ENCODE measurements around the gene CALM1.

CALM1 gene

DNA sequence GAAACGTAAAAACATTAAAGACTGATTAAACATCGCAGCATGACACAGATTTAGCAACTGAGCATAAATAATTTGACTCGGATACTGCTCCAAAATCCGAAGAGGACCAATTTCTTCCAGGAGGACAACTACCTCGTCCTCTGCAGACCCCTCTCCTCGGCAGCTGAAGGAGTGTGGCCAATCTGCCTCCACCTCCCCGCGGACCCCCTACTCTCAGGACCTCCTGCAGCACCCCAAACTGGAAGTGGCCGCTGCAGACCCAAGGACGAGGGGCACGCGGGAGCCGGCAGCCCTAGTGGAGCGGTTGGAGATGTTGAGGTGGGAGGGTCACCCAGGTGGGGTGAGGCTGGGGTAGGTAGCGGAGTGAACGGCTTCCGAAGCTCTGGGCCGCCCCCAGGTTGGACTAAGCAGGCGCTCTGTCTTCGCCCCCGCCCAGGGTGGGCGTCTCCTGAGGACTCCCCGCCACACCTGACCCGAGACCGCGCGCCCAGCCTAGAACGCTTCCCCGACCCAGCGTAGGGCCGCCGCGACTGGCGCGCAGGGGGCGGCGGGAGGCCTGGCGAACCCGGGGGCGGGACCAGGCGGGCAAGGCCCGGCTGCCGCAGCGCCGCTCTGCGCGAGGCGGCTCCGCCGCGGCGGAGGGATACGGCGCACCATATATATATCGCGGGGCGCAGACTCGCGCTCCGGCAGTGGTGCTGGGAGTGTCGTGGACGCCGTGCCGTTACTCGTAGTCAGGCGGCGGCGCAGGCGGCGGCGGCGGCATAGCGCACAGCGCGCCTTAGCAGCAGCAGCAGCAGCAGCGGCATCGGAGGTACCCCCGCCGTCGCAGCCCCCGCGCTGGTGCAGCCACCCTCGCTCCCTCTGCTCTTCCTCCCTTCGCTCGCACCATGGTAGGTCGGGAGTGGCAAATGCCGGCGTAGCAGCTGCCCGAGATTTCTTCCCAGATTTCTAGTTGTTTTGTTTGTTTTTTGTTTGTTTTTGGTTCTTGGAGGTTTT is at the start of gene CALM1:
Gene CALM1 (plus strand): TSS at position 689 of the 999 bp plus-strand sequence. CDS start 202 bp downstream, at position 891.
- peak; percentile 97 for DNase-seq

DNA sequence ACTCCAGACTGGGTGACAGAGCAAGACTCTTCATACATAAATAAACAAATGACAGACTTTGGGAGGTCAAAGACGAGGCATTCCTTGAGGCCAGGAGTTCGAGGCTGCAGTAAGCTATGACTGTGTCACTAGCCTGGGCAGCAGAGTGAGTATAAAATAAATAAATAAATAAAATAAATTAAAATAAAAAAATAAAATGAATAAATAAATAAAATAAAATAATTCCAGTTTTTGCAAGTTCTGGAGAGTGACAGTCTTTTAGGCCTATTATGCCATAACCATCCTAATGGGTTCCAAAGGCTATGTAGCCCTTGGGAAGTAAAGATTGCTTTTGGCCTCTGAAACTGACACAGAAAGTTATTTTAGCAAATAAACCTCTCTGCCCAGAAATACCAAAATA is 48.6 kb upstream of the CALM1 start:
- DNase-seq: no peak

DNA sequence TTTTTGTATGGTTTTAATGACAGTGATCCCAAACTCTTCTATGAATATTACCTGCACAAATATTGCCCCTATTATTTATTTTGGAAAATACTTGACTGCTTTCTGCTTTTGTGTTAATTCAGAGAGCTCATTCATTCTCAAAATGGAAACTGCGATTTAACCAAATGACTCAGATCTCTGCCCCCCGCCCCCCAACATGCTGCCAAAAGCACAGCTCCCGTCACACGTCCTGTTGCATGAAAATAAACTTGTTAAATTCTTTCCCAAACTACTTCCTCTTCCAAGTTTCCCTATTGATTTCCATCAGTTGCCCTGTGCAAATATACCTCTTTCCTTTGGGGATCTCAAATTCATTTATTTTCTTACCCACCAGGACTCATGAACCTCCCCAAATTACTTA is 47.1 kb upstream of the CALM1 start:
- DNase-seq: no peak

DNA sequence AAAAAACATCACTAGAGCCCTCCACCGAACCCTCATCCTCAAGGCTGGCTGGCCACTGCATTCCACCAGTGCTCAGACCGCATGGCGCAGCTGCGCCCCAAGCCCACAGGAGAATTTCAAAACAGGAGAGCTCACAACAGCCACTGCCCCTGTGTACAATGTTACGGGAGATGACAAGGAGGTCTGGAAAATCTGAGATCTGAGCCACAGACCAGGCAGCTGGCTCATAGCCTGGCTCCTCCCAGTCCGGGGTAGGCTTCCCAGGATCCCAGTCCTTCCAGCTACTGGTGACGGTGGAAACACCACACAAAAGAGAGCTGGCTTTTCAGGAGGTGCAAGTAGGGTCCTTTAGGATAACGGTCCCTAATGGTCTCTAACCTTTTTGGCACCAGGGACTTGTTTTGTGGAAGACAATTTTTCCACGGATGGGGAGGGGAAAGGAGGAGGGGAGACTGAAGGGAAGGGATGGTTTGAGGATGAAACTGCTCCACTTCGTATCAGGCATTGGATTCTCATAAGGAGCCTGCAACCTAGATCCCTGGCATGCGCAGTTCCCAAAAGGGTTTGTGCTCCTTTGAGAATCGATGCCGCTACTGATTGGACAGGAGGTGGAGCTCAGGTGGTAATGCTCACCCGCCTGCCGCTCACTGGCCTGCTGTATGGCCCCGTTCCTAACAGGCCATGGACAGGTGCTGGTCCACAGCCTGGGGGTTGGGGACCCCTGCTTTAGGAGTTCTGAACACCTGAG is 42.1 kb upstream of the CALM1 start:
- DNase-seq: no peak

DNA sequence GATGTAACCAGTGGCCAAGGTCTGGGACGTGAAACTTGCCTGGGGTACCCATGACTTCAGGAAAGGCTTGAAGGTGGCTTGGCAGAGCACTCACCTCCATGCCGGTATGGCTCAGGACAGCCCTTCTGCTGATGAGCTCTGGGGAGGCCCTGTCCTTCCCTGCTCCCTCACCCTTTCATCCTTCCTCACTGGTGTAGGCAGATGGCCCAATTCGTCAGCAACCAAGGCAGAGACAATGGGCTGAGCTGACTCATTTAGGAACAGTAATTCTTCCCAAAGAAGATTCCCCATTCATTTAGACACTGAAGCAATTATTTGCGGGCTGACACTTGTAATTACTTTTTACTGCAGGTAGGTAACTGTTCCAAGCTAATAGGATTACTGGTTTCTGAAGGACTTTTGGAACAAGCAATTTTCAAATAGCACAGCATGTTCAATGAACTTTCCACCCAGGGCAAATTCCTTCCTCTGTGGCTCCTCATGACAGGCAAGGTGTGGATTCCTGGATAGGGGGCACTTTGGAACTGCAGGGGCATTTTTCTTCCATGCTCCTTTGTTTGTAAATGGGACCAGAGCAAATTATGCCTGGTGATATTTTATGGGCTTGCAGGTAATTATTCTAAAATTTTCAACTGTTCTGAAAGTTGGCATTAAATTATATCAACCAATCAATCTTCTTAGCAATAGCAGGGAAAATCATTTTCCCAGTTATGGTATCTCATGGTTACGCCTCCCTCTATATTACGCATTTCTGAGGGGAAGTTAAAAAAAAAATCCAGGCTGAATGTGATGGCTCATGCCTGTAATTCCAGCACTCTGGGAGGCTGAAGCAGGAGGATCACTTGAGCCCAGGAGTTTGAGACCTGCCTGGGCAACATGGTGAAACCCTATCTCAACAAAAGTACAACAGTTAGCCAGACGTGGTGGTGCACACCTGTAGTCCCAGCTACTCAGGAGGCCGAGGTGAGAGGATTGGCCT is 41.0 kb upstream of the CALM1 start:
- no peak for DNase-seq

DNA sequence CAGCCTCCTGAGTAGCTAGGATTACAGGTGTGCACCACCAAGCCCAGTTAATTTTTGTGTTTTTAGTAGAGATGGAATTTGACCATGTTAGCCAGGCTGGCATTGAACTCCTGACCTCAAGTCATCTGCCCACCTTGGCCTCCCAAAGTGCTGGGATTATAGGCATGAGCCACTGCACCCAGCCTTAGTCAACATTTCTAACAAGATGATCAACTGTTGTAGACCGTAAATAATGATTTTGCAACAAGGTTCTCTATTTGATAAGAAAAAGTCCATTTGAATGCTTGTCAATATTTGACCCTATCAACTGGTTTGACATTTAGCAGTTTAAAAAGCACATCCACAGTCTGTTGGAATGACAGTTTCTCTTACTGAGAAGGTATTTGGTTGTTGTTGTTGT is 39.9 kb upstream of the CALM1 start:
- no peak for DNase-seq

DNA sequence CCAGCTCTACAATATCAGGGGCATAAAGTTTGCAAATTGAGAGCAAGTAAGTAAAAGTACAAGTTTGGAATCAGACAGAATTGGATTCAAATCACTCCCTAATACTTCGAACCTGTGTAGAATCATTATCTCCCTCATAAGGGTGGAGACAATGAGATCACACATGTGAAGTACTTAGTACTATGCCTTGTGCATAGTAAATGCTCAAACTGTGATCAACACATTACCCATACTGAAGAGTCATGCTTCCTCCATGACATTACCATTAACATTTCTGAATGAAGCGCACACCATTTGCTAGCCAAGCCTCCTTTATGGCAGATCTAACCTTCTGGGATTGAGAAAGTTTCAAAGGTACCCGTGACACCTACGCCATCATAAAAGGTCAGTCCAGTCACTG is 38.5 kb upstream of the CALM1 start:
- no peak for DNase-seq

DNA sequence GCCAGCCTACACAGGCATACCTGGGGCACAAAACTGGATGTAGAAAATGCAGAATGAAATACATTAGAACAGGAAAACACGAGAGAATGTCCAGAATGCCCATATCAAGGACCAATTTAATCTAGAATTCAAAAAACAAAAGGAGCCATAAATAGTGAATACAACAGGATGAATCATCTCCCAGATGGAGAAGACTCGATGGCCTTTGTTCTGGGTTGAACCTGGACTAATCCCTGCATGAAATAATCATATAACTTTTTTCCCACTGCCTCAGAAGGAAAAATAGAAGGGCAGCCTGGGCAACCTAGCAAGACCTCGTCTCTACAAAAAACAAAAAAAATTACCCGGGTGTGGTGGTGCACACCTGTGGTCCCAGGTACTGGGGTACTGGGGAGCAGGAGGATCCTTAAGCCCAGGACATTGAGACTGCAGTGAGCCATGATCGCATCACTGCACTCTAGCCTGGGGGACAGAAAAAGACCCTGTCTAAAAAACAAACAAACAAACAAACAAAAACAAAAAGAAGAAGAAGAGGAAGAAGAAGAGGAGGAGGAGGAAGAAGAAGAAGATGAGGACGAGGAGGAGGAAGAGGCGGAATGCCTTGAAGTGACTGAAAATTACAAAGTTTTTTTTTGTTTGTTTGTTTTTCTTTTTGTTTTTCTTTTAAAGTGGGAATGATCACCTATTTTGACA is 34.8 kb upstream of the CALM1 start:
- no peak for DNase-seq

DNA sequence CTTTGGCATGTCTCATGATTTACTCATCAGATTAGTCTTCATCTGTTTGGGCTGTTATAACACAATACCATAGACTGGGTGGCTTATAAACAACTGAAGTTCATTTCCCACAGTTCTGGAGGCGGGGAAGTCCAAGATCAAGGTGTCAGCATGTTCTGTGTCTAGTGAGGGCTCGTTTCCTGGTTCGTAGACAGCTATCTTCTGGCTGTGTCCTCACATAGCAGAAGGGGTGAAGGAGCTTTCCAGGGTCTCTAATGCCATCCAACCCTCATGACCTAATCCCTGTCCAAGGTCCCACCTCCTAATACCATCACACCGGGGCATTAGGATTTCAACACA is 34.3 kb upstream of the CALM1 start:
- no peak for DNase-seq

DNA sequence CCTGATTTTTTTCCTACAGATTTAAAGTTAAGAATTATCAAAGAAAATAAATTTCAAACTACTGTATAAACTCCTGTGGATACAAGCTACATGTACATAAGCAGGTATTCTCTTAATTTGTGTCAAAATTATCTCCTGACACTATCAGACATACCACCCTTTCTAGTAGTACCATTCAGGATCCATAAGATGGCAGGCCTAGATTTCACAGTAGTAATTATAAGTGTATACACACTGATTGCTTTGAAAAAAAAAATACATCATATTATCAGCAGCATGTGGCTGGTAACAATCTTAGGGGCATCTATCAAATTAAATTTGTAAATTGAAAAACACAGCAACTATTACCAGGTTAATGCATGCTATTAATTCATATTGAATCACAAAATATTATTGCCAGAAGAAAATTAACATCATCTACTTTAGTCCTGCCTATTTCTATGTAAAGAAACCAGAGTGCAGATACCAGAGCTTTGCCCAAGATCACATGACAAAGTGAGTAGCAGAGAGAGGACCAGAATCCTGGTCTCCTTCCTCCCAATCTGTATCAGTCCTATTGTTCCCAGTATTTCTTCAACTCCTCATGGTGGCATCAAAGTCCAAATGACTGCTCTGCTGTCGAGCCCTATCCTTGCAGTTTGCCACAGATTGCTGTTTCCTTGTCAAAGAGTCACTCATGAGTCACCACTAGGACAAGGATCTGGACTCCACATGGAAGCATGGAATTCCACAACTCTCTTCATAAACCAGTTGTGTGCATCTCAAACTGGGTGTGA is 27.7 kb upstream of the CALM1 start:
- no peak for DNase-seq

DNA sequence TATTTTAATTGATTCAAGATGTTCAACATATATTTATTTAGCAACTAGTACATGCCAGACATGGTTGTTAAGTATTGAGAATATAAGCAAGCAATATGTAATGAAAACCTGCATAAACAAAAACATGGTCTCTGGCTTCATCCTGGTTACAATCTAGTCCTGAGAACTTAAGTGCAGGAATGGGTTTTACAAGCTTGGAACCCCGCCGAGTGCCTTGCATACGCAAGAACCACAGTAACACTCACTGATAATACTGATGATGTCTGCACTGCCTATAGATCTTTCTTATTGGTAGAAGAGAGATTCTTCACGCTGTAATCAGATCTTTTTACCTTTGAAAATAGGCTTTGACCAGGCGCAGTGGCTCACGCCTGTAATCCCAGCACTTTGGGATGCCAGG is 22.9 kb upstream of the CALM1 start:
- no peak for DNase-seq

DNA sequence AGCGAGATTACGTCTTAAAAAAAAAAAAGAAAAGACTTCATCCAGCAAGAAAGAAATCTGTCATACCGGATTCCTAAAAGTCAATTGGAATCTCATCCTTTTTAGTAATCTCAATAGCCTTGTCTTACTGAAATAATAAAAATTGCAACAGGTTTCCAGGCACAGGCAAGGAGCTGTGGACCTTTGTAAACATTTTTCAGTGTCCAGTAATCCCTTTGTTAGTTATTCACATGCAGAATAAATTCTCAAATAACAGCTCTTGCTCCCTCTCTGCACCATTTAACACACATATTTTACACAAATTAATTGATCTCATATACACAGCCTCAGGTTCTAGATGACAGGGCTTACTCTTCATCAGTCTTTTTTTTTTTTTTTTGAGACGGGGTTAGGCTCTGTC is 22.0 kb upstream of the CALM1 start:
- DNase-seq: no peak

DNA sequence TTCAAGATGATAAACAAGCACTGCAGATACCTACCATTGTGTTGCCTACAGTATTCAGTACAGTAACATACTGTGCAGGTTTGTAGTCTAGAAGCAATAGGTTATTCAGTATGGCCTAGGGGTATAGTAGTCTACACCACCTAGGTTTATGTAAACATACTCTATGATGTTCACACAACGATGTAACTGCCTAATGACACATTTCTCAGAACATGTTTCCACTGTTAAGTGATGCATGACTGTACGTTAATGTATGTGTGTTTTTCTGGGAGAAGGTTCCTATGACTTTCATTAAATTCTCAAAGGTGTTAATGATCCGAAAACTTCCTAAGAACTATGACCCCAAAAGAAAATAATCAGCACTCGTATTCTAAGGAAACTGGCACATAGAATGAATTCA is 20.9 kb upstream of the CALM1 start:
- DNase-seq: no peak

DNA sequence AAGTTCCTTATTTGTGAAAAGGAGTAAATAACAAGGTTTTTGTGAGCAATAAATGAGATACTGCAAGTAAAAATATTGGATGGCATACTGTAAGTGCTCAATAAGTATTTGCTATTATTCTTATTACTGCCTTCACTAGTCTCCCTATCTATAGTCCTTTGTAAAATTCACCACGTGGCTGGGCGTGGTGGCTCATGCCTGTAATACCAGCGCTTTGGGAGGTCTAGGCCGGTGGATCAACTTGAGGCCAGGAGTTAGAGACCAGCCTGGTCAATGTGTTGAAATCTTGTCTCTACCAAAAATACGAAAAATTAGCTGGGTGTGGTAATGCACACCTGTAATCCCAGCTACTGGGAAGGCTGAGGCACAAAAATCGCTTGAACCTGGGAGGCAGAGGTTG is 18.6 kb upstream of the CALM1 start:
- DNase-seq: no peak

DNA sequence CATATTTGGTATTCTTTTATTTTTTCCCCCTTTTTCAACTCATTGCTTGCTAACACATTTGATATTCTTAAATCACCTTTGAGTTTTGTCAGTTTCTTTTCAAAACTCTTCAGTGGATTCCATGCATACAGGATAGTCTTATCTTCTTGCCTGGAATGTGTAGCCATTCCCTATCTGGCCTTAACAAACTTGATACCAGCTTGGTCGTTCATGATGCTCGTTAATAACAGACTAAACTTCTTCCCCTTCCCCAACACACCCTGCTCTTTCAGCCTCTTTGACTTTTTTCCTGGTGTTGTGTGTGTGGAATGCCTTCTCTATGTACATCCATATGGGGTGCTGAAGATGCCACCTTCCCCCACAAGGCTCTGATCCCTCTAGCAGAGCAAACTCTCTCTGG is 17.7 kb upstream of the CALM1 start:
- DNase-seq: no peak

DNA sequence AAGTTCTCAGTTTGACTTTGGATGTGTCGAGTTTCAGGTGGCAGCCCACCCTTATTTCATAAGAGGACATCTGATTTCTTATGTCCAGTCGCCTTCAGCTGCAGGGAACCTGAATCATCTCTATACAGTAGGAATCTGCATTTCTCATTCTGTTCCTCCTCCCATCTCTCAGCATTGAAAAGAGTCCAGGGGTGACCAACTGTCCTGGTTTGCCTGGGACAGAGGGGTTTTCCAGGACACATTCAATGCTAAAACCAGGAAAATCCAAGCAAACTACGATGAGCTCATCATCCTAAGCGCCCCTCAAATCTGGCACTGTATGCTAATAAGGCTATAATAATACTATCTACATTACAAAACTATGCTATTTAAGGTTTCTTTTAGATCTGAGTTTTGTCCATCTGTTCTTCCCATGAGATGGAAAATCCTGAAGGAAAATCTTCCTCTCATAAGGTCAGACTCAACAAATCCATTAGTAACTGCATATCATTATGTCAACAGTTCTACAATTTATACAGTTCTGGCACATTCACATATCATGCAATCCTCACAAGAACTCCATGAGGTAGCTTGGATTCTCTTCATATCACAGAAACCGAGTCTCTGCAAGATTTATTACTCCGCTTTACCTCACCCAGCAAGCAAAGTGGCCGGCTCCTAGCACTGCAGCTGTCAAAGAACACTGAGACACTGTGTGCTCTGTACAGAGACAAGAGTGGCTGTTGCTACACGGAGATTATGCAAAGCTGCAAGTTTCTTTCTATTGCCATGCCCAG is 15.6 kb upstream of the CALM1 start:
- DNase-seq: no peak

DNA sequence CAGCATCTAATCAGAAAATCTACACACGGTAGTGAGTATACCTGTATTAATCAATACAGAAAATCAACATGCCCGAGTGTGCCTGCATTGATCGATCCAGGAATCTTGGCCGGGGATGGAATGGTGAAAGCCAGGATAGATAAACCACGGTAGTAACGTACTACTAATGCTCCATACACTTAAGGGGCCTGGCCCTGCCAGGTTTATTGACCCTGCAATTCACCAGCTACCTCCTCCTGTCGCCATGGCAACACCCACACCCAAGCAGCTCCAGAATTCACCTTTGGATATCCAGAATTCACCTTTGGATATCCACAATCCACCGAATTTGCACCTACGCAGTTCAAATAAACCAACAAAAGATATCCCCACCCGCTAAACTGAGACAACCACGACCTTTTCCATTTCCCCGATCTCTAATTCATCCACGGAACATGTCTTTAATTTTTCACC is 14.8 kb upstream of the CALM1 start:
- DNase-seq: peak; percentile 65

DNA sequence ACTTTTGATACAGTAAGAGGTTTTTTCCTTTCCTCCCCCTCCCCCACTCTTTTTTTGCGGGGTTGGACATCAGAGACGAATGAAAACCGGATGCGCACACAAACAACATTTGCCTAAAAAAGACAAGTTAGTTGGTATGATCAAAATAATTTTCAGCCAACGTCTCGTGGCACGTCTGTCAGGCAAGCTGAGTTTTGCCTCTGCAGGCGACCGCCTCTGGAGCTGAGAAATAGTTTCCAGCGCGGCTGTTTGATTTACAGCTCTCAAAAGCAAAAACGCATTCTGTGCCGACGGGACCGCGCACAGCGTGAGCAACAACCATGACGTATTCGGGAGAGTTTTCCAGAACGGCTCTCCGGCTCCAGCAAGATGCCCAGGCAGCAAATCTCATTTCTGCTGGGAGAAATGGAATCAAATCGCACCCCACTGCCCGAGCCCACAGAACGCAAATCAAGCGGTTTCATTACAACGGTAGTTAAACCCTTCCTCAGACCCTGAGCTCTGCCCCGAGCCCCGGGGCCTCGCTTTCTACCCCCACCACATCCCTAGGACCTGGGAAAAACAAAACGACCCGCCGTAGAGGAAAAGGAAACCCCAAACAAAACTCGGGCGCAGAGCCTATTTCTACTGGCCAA is 14.2 kb upstream of the CALM1 start:
- peak; percentile 88 for DNase-seq

DNA sequence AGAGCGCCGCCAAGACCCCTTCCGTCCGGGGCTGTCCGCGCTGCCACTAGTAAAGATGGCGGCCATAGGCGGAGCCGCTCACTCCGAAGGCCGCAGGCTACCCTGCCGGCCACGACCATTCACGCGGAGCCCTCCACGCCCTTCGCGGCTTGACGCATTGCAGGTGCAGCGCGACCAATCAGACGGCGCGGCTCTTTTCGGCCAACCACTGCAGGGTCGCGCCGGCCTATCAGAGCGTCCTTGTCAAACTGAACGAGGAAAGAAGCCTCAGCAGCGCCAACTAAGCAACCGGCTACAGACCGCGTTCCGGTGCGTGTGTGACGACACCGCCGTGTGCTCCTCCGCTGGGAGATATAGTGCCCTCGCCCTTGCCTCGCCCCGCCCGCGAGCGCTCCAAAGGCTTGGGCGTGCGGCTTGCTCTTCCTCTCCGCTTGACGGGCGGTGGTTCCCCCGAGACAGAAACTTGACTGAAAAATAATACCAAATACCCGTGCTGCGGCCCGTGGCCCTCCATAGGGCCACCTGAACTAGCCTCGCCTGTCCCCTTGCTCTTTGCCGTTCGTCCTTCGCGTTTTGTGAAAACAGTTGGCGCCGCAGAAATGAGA is 13.6 kb upstream of the CALM1 start:
- peak; percentile 100 for DNase-seq
